Hepatocyte (in vitro differentiated cells): ENCODE data around the gene PDE4B. TPM values are rescaled to one million over a fixed set of nuclear protein-coding genes. Genes with fewer than 3 reads are reported as not detected.

ENCODE experiments used
- DNase-seq: peaks from one replicate; pipeline ENCODE4 v3.0.0-alpha.2; 2016; ENCODE audit warnings: low spot score
- H2AFZ ChIP-seq: fragments of 200-600 bp; sonication (generic); 2 replicates; pipeline ENCODE4 v1.6.0; 2016; ENCODE audit warnings: antibody characterized with exemption, mild to moderate bottlenecking
- H3K27ac ChIP-seq: fragments of 200-600 bp; sonication (generic); 2 replicates; pipeline ENCODE4 v1.5.1; 2016; ENCODE audit warnings: mild to moderate bottlenecking
- H3K27me3 ChIP-seq: fragments of 200-600 bp; sonication (generic); 2 replicates; pipeline ENCODE4 v1.6.1; 2016
- H3K36me3 ChIP-seq: fragments of 200-600 bp; sonication (generic); replicated peaks from 2 replicates; pipeline ENCODE4 v1.5.1; 2016; ENCODE audit warnings: low read depth; ENCODE audit not compliant: insufficient read depth
- H3K4me1 ChIP-seq: fragments of 200-600 bp; sonication (generic); 2 replicates; pipeline ENCODE4 v1.5.1; 2016; ENCODE audit warnings: mild to moderate bottlenecking, moderate library complexity; ENCODE audit not compliant: insufficient read depth
- H3K4me2 ChIP-seq: fragments of 200-600 bp; sonication (generic); 2 replicates; pipeline ENCODE4 v1.6.0; 2016
- H3K4me3 ChIP-seq: fragments of 200-600 bp; sonication (generic); 2 replicates; pipeline ENCODE4 v1.5.1; 2016; ENCODE audit warnings: mild to moderate bottlenecking
- H3K79me2 ChIP-seq: fragments of 200-600 bp; sonication (generic); 2 replicates; pipeline ENCODE4 v1.6.0; 2017; ENCODE audit warnings: mild to moderate bottlenecking
- H3K9me2 ChIP-seq: fragments of 200-600 bp; sonication (generic); replicated peaks from 2 replicates; pipeline ENCODE4 v1.6.0; 2017; ENCODE audit warnings: mild to moderate bottlenecking; ENCODE audit not compliant: insufficient read depth
- H3K9me3 ChIP-seq: fragments of 200-600 bp; sonication (generic); 2 replicates; pipeline ENCODE4 v1.5.1; 2016; ENCODE audit warnings: low read depth, mild to moderate bottlenecking
- H4K20me1 ChIP-seq: fragments of 200-600 bp; sonication (generic); 2 replicates; pipeline ENCODE4 v1.6.0; 2016; ENCODE audit warnings: mild to moderate bottlenecking; ENCODE audit not compliant: insufficient read depth, poor library complexity, severe bottlenecking
- EZH2 ChIP-seq: fragments of 200-600 bp; sonication (generic); IDR thresholded peaks from 2 replicates; pipeline ENCODE4 v1.6.1; 2016; ENCODE audit warnings: antibody characterized with exemption, mild to moderate bottlenecking, borderline replicate concordance
- EZH2phosphoT487 ChIP-seq: fragments of 200-600 bp; sonication (generic); IDR thresholded peaks from one replicate; pipeline ENCODE4 v1.6.1; 2018; ENCODE audit warnings: antibody characterized with exemption, mild to moderate bottlenecking, low read depth, moderate library complexity; ENCODE audit not compliant: unreplicated experiment, severe bottlenecking
- WGBS: methylation state at CpG from one replicate; pipeline ENCODE4 v1.1.6; 2016; ENCODE audit warnings: low lambda C conversion rate; ENCODE audit errors: missing lambda C conversion rate; 5-methylcytosine and 5-hydroxymethylcytosine counted together
- polyA plus RNA-seq: library from polyadenylated mRNA; unstranded; fragments of >200 nt; fragmentation: Nextera tagmentation; extraction: Ambion mirVana; gene quantifications from 2 replicates; pipeline ENCODE4 v1.2.1, GENCODE V29; 2016
- total RNA-seq: library from RNA; depleted of rRNA; stranded (reverse); fragments of >200 nt; gene quantifications from 2 replicates; pipeline ENCODE4 v1.2.3, GENCODE V29; 2014
- TF ChIP-seq, protein P1 (sequence below): fragments of 200-600 bp; sonication (generic); IDR thresholded peaks from 2 replicates; pipeline ENCODE4 v1.5.1; 2016; ENCODE audit warnings: antibody characterized with exemption, mild to moderate bottlenecking; ENCODE audit not compliant: poor library complexity

PDE4B gene
- total and polyA plus RNA-seq, 2 experiments from 2014 or later: 1.8 to 3.4 TPM

DNA sequence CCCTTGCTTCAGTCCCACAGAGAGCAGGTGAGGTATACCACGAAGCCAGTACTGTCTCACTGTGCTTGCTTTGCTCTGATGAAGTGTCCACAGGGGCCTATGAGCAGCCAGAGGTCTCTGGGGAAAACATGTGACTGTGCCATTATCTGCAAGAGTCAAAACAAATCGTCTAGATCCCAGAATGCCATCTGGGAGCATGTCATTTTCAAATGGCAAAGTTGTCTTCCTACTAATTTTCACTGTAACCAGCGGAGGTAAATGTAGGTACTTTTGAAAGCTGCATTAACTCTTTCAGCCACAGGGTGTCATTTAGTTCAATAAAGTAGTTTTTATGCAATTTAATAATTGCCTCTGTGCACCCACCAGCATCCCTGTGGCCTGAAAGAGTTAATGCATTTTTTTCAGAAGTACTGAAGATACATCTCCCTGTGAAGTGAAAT, 567.6 kb downstream of the PDE4B start:
- no peaks in the 10 kb centered on the region for H4K20me1 ChIP-seq
- no peaks in the 10 kb centered on the region for H3K79me2 ChIP-seq
- no peaks in the 10 kb centered on the region for H3K4me1 ChIP-seq
- no peak overlapping the region for H3K27ac ChIP-seq
- no peak overlapping the region for H3K4me3 ChIP-seq
- H3K4me2 ChIP-seq: no peak overlapping the region
- TF ChIP-seq, protein P1, sequence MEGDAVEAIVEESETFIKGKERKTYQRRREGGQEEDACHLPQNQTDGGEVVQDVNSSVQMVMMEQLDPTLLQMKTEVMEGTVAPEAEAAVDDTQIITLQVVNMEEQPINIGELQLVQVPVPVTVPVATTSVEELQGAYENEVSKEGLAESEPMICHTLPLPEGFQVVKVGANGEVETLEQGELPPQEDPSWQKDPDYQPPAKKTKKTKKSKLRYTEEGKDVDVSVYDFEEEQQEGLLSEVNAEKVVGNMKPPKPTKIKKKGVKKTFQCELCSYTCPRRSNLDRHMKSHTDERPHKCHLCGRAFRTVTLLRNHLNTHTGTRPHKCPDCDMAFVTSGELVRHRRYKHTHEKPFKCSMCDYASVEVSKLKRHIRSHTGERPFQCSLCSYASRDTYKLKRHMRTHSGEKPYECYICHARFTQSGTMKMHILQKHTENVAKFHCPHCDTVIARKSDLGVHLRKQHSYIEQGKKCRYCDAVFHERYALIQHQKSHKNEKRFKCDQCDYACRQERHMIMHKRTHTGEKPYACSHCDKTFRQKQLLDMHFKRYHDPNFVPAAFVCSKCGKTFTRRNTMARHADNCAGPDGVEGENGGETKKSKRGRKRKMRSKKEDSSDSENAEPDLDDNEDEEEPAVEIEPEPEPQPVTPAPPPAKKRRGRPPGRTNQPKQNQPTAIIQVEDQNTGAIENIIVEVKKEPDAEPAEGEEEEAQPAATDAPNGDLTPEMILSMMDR: no peak
- TF ChIP-seq EZH2: no peak
- no peak for TF ChIP-seq EZH2phosphoT487
- H3K9me2 ChIP-seq: no peaks in the 10 kb centered on the region
- no peaks in the 10 kb centered on the region for H3K36me3 ChIP-seq
- WGBS: 65% methylated on average over 3 of the region's 3 CpGs
- no peaks in the 10 kb centered on the region for H3K9me3 ChIP-seq
- H3K27me3 ChIP-seq: no peaks in the 10 kb centered on the region
- H2AFZ ChIP-seq: no peak overlapping the region
- DNase-seq: no peak

DNA sequence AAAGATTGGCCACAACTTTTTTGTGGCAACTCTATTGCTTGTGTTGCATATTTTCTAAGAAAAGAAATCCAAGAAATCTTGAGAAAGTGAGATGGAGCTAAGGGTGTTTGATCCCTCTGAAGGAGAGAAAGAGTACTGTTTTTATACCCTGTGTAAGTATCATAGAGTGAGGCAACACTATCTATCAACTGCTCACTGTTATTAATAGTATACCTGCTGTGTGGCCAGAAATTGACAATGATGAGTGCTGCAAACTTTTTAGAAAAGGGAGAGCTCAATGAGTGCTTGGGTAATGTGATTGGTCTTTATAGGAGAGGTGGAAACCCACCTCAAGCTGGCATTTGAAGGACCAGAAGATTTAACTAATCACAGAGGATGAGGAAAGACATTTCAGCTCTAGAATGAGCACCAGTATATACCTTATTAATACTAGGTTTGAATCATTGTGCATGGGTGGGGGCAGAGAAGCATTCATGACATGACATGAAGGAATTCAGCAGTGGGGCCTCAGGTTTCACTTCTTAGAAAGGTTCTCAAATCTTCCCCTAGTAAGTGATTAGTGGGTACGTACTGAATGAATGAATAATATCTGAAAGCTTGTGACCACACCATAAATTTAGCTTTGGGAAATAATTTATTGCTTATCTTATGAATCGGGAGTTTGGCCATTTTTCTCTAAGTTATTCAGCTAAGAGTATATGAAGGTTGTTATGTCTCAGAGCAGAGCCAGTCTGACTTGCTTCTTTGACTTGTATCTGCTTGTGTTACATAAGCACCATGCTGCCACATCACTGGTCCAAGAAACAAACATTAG, 572.1 kb downstream of the PDE4B start:
- Histone ChIP-seq H3K9me3 (no peaks in the 10 kb centered on the region), H4K20me1 (no peaks in the 10 kb centered on the region), H3K4me2 (no peak overlapping the region), H2AFZ (no peak overlapping the region), H3K4me1 (no peaks in the 10 kb centered on the region), H3K27ac (no peak overlapping the region), H3K36me3 (no peaks in the 10 kb centered on the region), H3K79me2 (no peaks in the 10 kb centered on the region), H3K9me2 (no peaks in the 10 kb centered on the region), H3K4me3 (no peak overlapping the region), H3K27me3 (no peaks in the 10 kb centered on the region)
- DNase-seq: no peak
- no peak for TF ChIP-seq EZH2phosphoT487
- TF ChIP-seq EZH2: no peak
- TF ChIP-seq, protein P1: no peak
- WGBS: 80% methylated on average over 2 of the region's 2 CpGs

DNA sequence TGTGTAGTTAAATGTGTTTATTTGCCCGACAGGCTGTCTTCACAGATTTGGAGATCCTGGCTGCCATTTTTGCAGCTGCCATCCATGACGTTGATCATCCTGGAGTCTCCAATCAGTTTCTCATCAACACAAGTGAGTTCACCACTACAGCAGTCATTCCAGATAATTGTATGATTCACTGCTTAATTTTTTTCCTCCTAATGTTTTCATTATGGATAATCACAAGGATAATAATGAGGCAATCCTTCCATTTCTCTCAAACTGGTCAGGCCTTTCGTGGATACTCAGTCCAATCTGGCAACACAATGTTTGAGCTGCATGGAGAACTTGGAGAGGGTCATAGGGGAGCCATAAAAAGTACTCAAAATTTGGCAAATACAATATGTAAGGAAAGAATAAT, 572.9 kb downstream of the PDE4B start:
- no peak overlapping the region for H3K4me2 ChIP-seq
- 96% methylated on average over 3 of the region's 3 CpGs for WGBS
- no peaks in the 10 kb centered on the region for H3K36me3 ChIP-seq
- no peak overlapping the region for H3K4me3 ChIP-seq
- TF ChIP-seq, protein P1: no peak
- no peaks in the 10 kb centered on the region for H3K4me1 ChIP-seq
- no peak overlapping the region for H2AFZ ChIP-seq
- H3K9me3 ChIP-seq: no peaks in the 10 kb centered on the region
- H3K9me2 ChIP-seq: no peaks in the 10 kb centered on the region
- H3K79me2 ChIP-seq: no peaks in the 10 kb centered on the region
- H4K20me1 ChIP-seq: no peaks in the 10 kb centered on the region
- no peak overlapping the region for H3K27ac ChIP-seq
- no peak for DNase-seq
- no peaks in the 10 kb centered on the region for H3K27me3 ChIP-seq
